ENCODE results near the gene SQSTM1. TPM values are rescaled to one million over a fixed set of nuclear protein-coding genes. Genes with fewer than 3 reads are reported as not detected.

SQSTM1 gene
- total RNA-seq, 1 donor from 2014 or later: 132 TPM

GRCh38 chr5:179795049-179795862, 25.4 kb upstream of the SQSTM1 start:
- DNase-seq: peak; percentile 30

GRCh38 chr5:179795863-179796833, 24.6 kb upstream of the SQSTM1 start:
- DNase-seq: peak; percentile 86

- DNase-seq: no peak
Measured at GRCh38 chr5:179796877-179797608, 23.7 kb upstream of the SQSTM1 start.

- DNase-seq: no peak
Measured at GRCh38 chr5:179797741-179798140, 23.0 kb upstream of the SQSTM1 start.

GRCh38 chr5:179798144-179798770, 22.4 kb upstream of the SQSTM1 start:
- no peak for DNase-seq

- no peak for DNase-seq
Measured at GRCh38 chr5:179798771-179799643, 21.7 kb upstream of the SQSTM1 start.

GRCh38 chr5:179799644-179799973, 21.1 kb upstream of the SQSTM1 start:
- DNase-seq: no peak

- no peak for DNase-seq
Measured at GRCh38 chr5:179800071-179800695, 20.5 kb upstream of the SQSTM1 start.

- no peak for DNase-seq
Measured at GRCh38 chr5:179800696-179801201, 20.0 kb upstream of the SQSTM1 start.

GRCh38 chr5:179801304-179802206, 19.1 kb upstream of the SQSTM1 start:
- DNase-seq: peak; percentile 77

- no peak for DNase-seq
Measured at GRCh38 chr5:179802207-179802883, 18.4 kb upstream of the SQSTM1 start.

- no peak for DNase-seq
Measured at GRCh38 chr5:179802950-179803562, 17.6 kb upstream of the SQSTM1 start.

GRCh38 chr5:179803651-179804554, 16.8 kb upstream of the SQSTM1 start:
- no peak for DNase-seq

- DNase-seq: no peak
Measured at GRCh38 chr5:179804555-179804947, 16.2 kb upstream of the SQSTM1 start.

GRCh38 chr5:179805070-179805528, 15.6 kb upstream of the SQSTM1 start:
- no peak for DNase-seq

GRCh38 chr5:179805529-179806249, 15.0 kb upstream of the SQSTM1 start:
- DNase-seq: peak; percentile 44

Measured in tongue (tissue), 2 donors.